ENCODE measurements around the gene C17orf75. TPM values are rescaled to one million over a fixed set of nuclear protein-coding genes. Genes with fewer than 3 reads are reported as not detected.
"Not testable (repeated sequence)": the region's sequence is repeated elsewhere in the genome, so short reads cannot be mapped to it uniquely, and the experiment has no call there.

C17orf75 gene
- total and polyA plus RNA-seq, 2 of the 8 experiments (the other 6 are each of a cell fraction or from before 2014, with no cell fraction given), result 15.8 to 42.6 TPM

- not testable (repeated sequence) for H3K9ac ChIP-seq (replicated peaks in 1 of 4; ENCODE audit: extremely low read depth in 1 of 4, low read depth in 3 of 4, low read length in 3 of 4); H3K9me3 ChIP-seq (ENCODE audit: insufficient read depth in 2 of 2, low read depth in 1 of 2, low read length in 1 of 2); H3K18ac ChIP-seq (ENCODE audit: extremely low read depth, low read length); H2AFZ ChIP-seq (ENCODE audit: low read length); H2AK5ac ChIP-seq (ENCODE audit: low read depth, low read length); H2BK5ac ChIP-seq (ENCODE audit: low read depth, low read length); H3K23ac ChIP-seq (ENCODE audit: insufficient read length); H2BK120ac ChIP-seq (replicated peaks; ENCODE audit: low read depth, low read length); DNase-seq (ENCODE audit: low read depth in 1 of 2, low spot score in 2 of 2); H3K14ac ChIP-seq (ENCODE audit: insufficient read length); H2BK20ac ChIP-seq (ENCODE audit: low read length); H3K4me1 ChIP-seq (replicated peaks in 1 of 4; ENCODE audit: control insufficient read depth in 3 of 4, insufficient read depth in 4 of 4, low read length in 3 of 4); H4K5ac ChIP-seq (ENCODE audit: insufficient read length, low read depth, low read length); FAIRE-seq; H4K8ac ChIP-seq (ENCODE audit: extremely low read depth, insufficient read depth, low read length); H3K23me2 ChIP-seq (ENCODE audit: low read depth, low read length); H4K91ac ChIP-seq (replicated peaks; ENCODE audit: insufficient read length, low read length); H3K56ac ChIP-seq (replicated peaks; ENCODE audit: insufficient read length, low read depth, low read length); H2BK15ac ChIP-seq (ENCODE audit: low read length); H3K27ac ChIP-seq (ENCODE audit: low read depth, low read length); H2BK12ac ChIP-seq (ENCODE audit: low read depth, low read length); H3K27me3 ChIP-seq (replicated peaks in 1 of 4; ENCODE audit: control insufficient read depth in 3 of 4, extremely low read depth in 1 of 4, insufficient read depth in 3 of 4, low read length in 3 of 4); H3K4ac ChIP-seq (replicated peaks; ENCODE audit: insufficient read length, low read depth, low read length); H3K79me1 ChIP-seq (ENCODE audit: low read depth, low read length)
- peaks cover 0 to 50% (median 17%) of the 10 kb centered on the region in 4 experiments; a peak in 7 of 8 replicates for H3K36me3 ChIP-seq (ENCODE audit: control insufficient read depth in 2 of 4, insufficient read depth in 4 of 4, low read length in 3 of 4)
- peak overlapping the region; percentile 88 to 89 for H3K4me2 ChIP-seq (ENCODE audit: insufficient read depth in 1 of 2, low read depth in 2 of 2, low read length in 2 of 2)
- ChIA-PET CTCF (ENCODE audit: partially characterized antibody) (interaction anchor here (1.1 to 2.4 kb wide), 2 partner anchors 19 to 100 kb away, joined by 3 to 8 read pairs; no protein-coding TSS in a partner anchor), POLR2A (ENCODE audit: partially characterized antibody) (interaction anchor here (1.3 to 8.0 kb wide), 3 partner anchors 11 to 121 kb away, joined by 5 to 65 read pairs (median 10); no protein-coding TSS in a partner anchor)
- WGBS, 2 experiments (ENCODE audit: extremely low coverage in 1 of 2, insufficient coverage in 1 of 2, insufficient read length in 1 of 2, insufficient replicate concordance in 2 of 2, low coverage in 1 of 2, low lambda C conversion rate in 2 of 2, missing lambda C conversion rate in 1 of 2), result 99% methylated on average over 9 of the region's 9 CpGs; no CpG with 5 or more reads in 1 of the 2 experiments
- H3K79me2 ChIP-seq (ENCODE audit: control insufficient read depth in 1 of 2, insufficient read depth in 2 of 2, low read length in 2 of 2), result peaks cover 51 to 81% of the 10 kb centered on the region in 2 experiments
- peak overlapping the region in 3 of 4 experiments; percentile 7 to 85 (median 15); a peak in 5 of 8 replicates for H3K4me3 ChIP-seq (ENCODE audit: extremely low read depth in 1 of 4, insufficient read depth in 2 of 4, low read depth in 3 of 4, low read length in 4 of 4)
- peaks cover 20 to 32% of the 10 kb centered on the region in 2 experiments for H4K20me1 ChIP-seq (replicated peaks in 1 of 2; ENCODE audit: control insufficient read depth in 1 of 2, insufficient read depth in 2 of 2, low read length in 2 of 2)
Measured at GRCh38 chr17:32352734-32353133, 10.8 kb upstream of the C17orf75 start.
